GM12891 (cell line): Measurements from ENCODE around the gene FAM184B.

Experiments
- DNase-seq: peaks from one replicate; pipeline ENCODE4 v3.0.0; 2011; ENCODE audit warnings: low spot score; ENCODE audit not compliant: insufficient read length
- FAIRE-seq: peaks from 2 replicates; lab custom pipeline; 2011; peaks lifted over from hg19 to GRCh38; lab: Jason Lieb, UNC
- PAX5 ChIP-seq: IDR thresholded peaks from 2 replicates; pipeline ENCODE4 v1.6.1; 2011; ENCODE audit warnings: low read length, moderate library complexity, mild to moderate bottlenecking; ENCODE audit not compliant: insufficient read depth, severe bottlenecking
- POLR2A ChIP-seq: IDR thresholded peaks from 2 replicates; pipeline ENCODE4 v1.6.1; 2011; ENCODE audit warnings: low read depth, low read length, control low read depth
- POLR2AphosphoS5 ChIP-seq: IDR thresholded peaks from 2 replicates; pipeline ENCODE4 v1.6.1; 2011; ENCODE audit warnings: low read depth, low read length, control low read depth
- POU2F2 ChIP-seq: IDR thresholded peaks from 2 replicates; pipeline ENCODE4 v1.6.1; 2011; ENCODE audit warnings: low read depth, mild to moderate bottlenecking, control low read depth, low read length, moderate library complexity
- SPI1 ChIP-seq: IDR thresholded peaks from 2 replicates; pipeline ENCODE4 v1.6.1; 2011; ENCODE audit warnings: low read depth, low read length, control low read depth
- TAF1 ChIP-seq: IDR thresholded peaks from 2 replicates; pipeline ENCODE4 v1.6.1; 2011; ENCODE audit warnings: low read depth, low read length, control low read depth

Gene FAM184B

DNA sequence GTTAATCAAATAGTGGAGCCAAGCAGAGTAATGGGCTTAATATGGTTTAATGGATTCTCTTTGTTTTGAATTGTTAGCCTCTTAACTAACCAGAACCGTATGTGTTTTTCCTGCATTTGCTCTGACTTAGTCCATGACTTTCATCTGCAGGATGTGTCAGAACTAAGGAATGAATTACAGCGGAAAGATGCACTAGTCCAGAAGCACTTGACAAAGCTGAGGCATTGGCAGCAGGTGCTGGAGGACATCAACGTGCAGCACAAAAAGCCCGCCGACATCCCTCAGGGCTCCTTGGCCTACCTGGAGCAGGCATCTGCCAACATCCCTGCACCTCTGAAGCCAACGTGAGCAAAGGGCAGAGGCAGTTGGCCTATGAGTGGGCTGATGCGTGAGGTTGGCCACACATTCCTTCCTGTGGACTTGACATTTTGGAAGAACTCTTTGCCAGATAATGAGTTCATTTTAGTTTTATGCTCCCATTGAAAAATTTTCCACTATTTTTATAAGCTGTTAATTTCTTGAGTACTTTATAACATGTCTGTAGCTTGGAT, 157.9 kb downstream of the FAM184B start:
- TF ChIP-seq POLR2AphosphoS5 (no peak), SPI1 (no peak), PAX5 (no peak), POLR2A (no peak), POU2F2 (no peak), TAF1 (no peak)
- FAIRE-seq: no peak

DNA sequence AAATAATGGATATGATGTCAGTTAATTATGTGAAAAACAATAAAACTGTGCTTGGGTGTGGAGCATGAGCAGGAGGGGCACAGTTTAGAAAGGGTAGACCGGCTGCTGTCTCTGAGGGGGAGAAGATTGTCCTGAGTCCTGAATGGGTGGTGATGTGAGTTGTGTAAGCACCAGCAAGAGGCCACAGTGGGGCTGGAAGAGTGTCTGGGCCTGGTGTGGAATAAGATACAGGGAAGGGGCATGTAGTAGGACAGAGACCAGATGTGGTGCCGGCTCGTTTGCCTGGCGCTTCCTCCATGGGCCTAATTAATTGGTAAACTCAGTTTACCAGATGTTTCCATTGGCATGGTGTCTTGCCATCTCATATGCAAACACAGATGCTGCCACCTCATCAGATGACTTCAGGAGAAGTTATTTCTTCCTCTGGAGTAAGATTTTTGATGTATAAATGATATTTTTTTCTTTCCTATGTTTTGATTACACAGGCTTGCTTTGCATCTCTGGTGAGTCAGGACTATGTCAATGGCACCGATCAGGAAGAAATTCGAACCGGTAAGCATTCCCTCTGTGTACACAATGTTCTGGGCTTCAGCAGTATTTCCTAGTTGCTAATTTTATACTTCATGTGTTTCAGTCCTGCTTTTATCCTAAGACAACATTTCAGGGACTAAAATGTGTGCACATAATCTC, 161.9 kb downstream of the FAM184B start:
- no peak for DNase-seq
- no peak for FAIRE-seq
- no peak for TF ChIP-seq POLR2A
- no peak for TF ChIP-seq PAX5
- TF ChIP-seq POU2F2: no peak
- no peak for TF ChIP-seq SPI1
- TF ChIP-seq POLR2AphosphoS5: no peak
- no peak for TF ChIP-seq TAF1

More for the DNA sequence above, 157.9 kb downstream of the FAM184B start:
- no peak for DNase-seq

DNA sequence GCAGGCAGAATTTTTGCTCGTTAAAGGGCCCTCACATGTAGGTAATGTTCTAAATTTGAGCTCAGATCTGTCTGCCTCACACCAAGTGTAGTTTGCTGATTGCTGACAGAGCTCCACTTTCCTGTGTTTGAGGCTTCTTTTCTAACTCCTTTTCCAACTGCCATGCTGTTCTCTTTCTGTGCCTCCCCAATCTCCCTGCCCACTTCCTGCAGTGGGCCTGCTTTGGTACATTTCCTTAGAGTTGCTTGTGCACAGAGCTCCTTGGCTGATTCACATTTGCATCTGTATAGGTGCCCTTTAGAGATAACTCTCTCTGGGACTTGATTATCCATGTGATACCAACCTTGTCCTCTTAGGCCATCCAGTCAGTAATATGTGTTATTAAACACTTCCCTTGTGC, 162.5 kb downstream of the FAM184B start:
- no peak for FAIRE-seq
- TF ChIP-seq PAX5 (no peak), POLR2A (no peak), SPI1 (no peak), TAF1 (no peak), POLR2AphosphoS5 (no peak), POU2F2 (no peak)
- DNase-seq: no peak

DNA sequence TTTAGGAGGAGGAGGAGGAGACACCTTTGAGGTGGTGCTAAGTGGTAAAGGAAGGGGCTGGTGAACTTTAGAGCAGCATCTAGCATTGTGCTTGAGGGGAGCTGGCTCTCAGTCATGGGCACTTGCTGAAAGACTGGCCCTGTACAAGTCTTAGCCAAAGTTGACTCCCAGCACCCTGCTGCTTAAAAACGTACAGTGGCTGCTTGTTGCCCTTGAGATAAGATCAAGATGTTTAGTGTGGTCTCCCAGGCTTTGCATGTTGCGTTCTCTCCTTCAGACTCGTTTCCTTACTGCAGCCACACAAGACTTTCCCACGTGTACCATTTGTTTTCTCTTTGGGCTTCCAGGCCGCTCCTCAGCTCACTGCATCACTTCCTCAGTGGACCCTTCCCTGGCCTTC, 165.1 kb downstream of the FAM184B start:
- TF ChIP-seq POLR2AphosphoS5 (no peak), SPI1 (no peak), POLR2A (no peak), PAX5 (no peak), TAF1 (no peak), POU2F2 (no peak)
- DNase-seq: no peak
- FAIRE-seq: no peak

DNA sequence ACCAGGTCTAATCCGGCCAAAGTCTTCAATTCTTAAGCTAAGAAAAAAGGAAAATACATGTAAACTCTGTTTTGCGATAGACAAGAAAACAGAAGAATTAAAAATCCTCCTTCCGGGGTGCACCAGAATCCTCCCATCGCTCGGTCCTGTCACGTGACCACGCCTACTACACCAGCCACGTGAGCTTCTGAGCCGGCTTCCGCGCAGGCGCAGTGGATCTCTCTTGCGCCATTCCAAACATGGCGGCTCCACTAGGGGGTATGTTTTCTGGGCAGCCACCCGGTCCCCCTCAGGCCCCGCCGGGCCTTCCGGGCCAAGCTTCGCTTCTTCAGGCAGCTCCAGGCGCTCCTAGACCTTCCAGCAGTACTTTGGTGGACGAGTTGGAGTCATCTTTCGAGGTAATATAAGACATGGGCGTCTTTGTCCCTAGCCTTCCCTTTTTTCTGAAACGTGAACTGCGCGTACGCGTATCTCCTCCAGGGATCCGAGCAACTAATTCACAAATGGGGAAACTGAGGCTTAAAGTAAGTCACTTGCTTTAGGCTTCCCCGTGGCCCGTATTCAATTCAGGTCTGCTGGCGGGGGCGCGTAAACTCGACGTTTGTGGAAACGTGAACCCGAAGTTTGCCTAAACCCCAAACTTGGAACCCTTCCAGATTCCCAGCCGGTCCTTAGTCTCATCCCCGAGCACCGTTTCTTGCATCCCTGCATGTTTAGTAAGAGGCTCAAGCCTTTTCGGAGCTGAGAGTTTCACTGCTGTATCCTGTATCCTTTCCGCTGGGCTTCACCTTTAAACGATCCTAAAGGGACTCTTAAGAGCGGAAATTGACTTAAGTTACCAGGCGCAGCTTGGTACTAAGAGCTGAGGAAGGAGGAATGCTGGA, 166.8 kb downstream of the FAM184B start, which contains the start of gene MED28:
Gene MED28 (plus strand): TSS at position 226 of the 884 bp plus-strand sequence. CDS start 14 bp downstream, at position 240.
- peak; percentile 98 for FAIRE-seq
- TF ChIP-seq POLR2A: peak; percentile 94
- peak; percentile 98 for TF ChIP-seq TAF1
- 0 out of 2 replicates have a peak, but pooled peaks have one; percentile 14 for TF ChIP-seq SPI1
- no peak for TF ChIP-seq PAX5
- TF ChIP-seq POLR2AphosphoS5: peak; percentile 93
- peak; percentile 79 for TF ChIP-seq POU2F2
- peak; percentile 89 for DNase-seq

DNA sequence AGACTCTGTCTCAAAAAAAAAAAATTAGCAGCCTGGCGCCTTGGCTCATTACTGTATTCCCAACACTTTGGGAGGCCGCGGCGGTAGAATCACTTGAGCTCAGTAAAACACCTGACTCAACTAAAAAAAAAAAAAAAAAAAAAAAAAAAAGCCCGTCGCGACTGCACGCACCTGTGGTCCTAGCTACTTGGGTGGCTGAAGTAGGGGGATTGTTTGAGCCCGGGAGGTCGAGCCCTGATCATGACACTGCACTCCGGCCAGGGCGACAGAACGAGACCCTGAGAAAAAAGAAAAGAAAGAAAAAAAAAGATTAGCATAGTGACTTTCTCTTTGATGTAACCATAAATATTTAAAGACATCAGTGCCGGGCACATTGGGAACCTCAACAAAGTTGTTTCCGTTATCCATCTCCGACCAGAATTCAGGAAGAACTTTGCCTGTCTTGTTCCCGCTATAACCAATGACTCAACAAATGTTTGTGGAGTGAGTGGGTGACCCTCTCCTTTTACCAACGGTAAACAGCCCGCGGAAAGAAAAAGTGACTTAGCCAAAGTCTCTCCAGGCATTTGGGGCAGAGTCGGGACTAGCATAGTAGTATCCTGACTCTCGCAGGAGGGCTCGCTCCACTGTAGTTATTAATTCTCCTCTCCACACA, 167.5 kb downstream of the FAM184B start:
- DNase-seq (no peak), FAIRE-seq (peak; percentile 43)
- TF ChIP-seq POU2F2 (no peak), TAF1 (no peak), SPI1 (no peak), POLR2AphosphoS5 (no peak), POLR2A (no peak), PAX5 (no peak)

DNA sequence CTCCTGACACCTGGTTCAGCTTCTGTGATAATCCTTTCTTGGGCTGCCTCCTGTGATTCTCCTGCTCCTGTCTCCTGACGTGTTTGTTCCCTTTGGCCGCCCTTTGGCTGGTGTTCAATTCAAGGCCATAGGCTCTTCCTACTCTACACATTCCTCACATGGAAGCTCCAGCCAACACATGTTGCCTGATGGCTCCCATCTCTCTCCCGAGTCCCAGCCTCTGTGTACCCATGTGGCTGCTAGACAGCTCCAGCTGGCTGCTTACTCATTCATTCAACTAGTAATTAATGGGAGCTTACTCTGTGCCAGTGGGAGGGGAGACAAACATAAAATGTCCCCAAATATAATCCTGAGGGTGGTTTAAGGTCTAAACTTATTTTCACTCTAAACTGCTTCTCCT, 176.2 kb downstream of the FAM184B start:
- no peak for DNase-seq
- no peak for FAIRE-seq
- no peak for TF ChIP-seq POU2F2
- no peak for TF ChIP-seq POLR2A
- no peak for TF ChIP-seq POLR2AphosphoS5
- TF ChIP-seq TAF1: no peak
- TF ChIP-seq SPI1: no peak
- no peak for TF ChIP-seq PAX5

DNA sequence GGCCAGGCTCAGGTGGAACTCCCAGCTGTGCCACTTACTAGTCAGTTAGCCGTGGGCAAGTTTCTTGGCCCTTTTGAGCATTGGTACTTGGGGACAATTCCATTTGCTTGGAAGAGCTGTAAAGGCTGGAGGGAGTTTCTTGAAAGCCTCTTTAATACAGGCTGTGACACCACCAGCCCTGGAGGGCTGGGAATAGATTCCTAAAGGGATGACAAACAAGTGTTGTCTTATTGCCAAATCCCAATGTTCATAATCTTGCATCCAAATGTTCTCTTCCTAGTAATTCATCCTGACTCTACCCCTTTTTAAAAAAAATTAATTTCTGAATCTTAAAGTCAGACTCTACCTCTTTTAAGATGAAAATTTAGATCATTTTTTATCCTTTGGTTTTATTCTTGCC, 181.6 kb downstream of the FAM184B start:
- TF ChIP-seq TAF1 (no peak), PAX5 (no peak), SPI1 (no peak), POLR2A (no peak), POLR2AphosphoS5 (no peak), POU2F2 (no peak)
- DNase-seq (no peak), FAIRE-seq (no peak)

DNA sequence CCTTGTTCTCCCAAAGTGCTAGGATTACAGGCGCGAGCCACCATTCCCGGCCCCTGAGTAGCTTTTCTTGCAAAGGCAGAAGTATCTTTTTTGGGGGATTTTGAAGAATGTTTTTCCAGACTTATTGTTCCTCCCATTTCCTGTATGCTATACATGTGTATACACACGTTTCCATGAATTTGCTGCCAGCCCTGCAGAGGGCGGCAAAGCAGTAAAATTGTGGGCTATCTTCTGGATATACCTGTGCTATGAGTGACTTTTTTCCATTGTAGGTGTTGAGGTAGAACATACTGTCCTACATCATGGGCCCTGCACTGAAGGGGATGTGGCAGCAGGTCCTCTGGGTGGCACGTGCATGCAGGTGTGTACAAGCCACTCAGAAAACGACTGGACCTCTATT, 183.9 kb downstream of the FAM184B start:
- TF ChIP-seq TAF1 (no peak), PAX5 (no peak), SPI1 (no peak), POU2F2 (no peak), POLR2A (no peak), POLR2AphosphoS5 (no peak)
- DNase-seq: no peak
- peak; percentile 38 for FAIRE-seq
